Mesothelial cell of epicardium (in vitro differentiated cells): ENCODE results near the gene NAV2. TPM values are rescaled to one million over a fixed set of nuclear protein-coding genes. Genes with fewer than 3 reads are reported as not detected.

Experiments
- DNase-seq, 2 experiments: peaks; one replicate each; pipeline ENCODE4 v3.0.0; 2021; ENCODE audit warnings: low spot score in 2 of 2; ENCODE audit not compliant: unreplicated experiment in 2 of 2
- H3K27ac Mint-ChIP-seq: 2 replicates; pipeline ENCODE4 v1.8.0; 2021; ENCODE audit warnings: mixed read lengths
- H3K27me3 Mint-ChIP-seq: 2 replicates; pipeline ENCODE4 v1.8.0; 2021; ENCODE audit warnings: low read depth, mixed read lengths
- H3K36me3 Mint-ChIP-seq: 2 replicates; pipeline ENCODE4 v1.8.0; 2021; ENCODE audit warnings: mixed read lengths
- H3K4me1 Mint-ChIP-seq: 2 replicates; pipeline ENCODE4 v1.8.0; 2021; ENCODE audit warnings: mixed read lengths
- H3K4me3 Mint-ChIP-seq: 2 replicates; pipeline ENCODE4 v1.8.0; 2021; ENCODE audit warnings: mild to moderate bottlenecking, moderate library complexity, mixed read lengths
- H3K9me3 Mint-ChIP-seq: 2 replicates; pipeline ENCODE4 v1.8.0; 2021; ENCODE audit warnings: mixed read lengths
- total RNA-seq: library from RNA; stranded (reverse); gene quantifications from 3 replicates; pipeline ENCODE4 v1.2.1, GENCODE V29; 2021
- TF ChIP-seq, protein P1 (sequence below): fragments of 200-600 bp; sonication (generic); IDR thresholded peaks from one replicate; pipeline ENCODE4 v1.5.0; 2021; ENCODE audit warnings: antibody characterized with exemption; ENCODE audit not compliant: unreplicated experiment

NAV2 gene
- total RNA-seq, 1 donor from 2014 or later, result 69.8 TPM

DNA sequence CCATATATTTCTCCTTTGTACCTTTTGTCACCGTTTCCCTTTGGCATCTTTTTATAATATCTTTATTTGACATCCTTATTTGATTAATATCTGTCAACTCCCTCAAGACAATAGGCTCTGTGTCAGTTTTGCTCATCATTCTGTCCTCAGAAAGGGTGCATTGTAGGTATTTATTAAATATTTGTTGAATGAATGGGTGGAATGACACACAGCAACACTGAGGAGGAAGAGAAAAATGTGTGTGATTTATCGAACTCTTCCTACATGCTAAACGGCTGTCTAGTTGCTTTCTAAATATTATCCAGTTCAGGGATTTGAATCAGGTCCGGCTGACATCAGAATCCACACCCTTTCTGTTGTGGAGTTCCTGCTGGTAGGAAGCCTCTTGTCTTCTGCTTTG lies 98.2 kb downstream of the NAV2 start:
- Mint-ChIP-seq H3K27ac (no peak overlapping the region), H3K9me3 (no peaks in the 10 kb centered on the region), H3K27me3 (no peaks in the 10 kb centered on the region), H3K4me3 (no peak overlapping the region), H3K36me3 (no peaks in the 10 kb centered on the region), H3K4me1 (peaks cover 8% of the 10 kb centered on the region)
- DNase-seq, result no peak
- TF ChIP-seq, protein P1, sequence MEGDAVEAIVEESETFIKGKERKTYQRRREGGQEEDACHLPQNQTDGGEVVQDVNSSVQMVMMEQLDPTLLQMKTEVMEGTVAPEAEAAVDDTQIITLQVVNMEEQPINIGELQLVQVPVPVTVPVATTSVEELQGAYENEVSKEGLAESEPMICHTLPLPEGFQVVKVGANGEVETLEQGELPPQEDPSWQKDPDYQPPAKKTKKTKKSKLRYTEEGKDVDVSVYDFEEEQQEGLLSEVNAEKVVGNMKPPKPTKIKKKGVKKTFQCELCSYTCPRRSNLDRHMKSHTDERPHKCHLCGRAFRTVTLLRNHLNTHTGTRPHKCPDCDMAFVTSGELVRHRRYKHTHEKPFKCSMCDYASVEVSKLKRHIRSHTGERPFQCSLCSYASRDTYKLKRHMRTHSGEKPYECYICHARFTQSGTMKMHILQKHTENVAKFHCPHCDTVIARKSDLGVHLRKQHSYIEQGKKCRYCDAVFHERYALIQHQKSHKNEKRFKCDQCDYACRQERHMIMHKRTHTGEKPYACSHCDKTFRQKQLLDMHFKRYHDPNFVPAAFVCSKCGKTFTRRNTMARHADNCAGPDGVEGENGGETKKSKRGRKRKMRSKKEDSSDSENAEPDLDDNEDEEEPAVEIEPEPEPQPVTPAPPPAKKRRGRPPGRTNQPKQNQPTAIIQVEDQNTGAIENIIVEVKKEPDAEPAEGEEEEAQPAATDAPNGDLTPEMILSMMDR, result no peak

DNA sequence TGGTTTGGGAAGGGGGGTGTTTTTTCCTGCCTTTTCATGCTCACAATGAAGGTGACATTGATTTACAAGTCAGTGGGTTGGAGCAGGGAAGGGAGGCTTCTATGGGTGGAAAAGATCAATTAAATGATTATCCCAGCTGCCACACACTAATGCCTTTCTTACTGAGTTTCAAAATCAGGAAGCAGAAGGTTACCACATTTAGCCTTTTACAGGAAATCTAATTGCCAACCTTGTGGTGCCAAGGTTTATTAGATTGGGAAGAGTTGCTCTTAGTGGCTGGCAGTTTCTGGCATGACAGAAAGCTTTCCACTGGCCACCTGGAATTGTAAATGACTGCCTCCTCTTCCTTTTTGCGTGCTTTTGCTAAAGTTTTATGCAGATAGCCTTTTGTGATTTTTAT lies 98.7 kb downstream of the NAV2 start:
- Mint-ChIP-seq H3K4me1 (peaks cover 8% of the 10 kb centered on the region), H3K27me3 (no peaks in the 10 kb centered on the region), H3K36me3 (no peaks in the 10 kb centered on the region), H3K27ac (no peak overlapping the region), H3K4me3 (no peak overlapping the region), H3K9me3 (no peaks in the 10 kb centered on the region)
- DNase-seq, result no peak
- TF ChIP-seq, protein P1, result no peak

DNA sequence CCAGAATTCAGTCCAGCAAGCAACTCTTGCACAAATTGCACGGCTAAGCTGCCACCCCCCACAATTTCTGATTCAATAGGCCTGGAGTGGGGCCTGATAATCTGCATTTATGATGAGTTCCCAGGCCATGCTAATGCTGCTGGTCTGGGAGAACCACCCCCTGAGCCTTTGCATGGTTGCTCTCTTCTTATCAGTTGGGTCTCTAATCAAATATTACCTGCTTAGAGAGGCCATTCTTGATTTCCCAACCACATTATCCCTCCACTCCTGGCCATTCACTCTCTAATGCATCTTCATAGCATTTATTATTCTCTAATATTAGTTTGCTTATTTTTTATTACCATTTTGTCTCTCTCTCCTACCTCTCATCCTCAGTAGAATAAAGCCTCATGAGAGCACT lies 99.5 kb downstream of the NAV2 start:
- Mint-ChIP-seq H3K4me1 (peaks cover 7% of the 10 kb centered on the region), H3K27me3 (no peaks in the 10 kb centered on the region), H3K4me3 (no peak overlapping the region), H3K36me3 (no peaks in the 10 kb centered on the region), H3K27ac (no peak overlapping the region), H3K9me3 (no peaks in the 10 kb centered on the region)
- DNase-seq, result no peak
- TF ChIP-seq, protein P1, result no peak

DNA sequence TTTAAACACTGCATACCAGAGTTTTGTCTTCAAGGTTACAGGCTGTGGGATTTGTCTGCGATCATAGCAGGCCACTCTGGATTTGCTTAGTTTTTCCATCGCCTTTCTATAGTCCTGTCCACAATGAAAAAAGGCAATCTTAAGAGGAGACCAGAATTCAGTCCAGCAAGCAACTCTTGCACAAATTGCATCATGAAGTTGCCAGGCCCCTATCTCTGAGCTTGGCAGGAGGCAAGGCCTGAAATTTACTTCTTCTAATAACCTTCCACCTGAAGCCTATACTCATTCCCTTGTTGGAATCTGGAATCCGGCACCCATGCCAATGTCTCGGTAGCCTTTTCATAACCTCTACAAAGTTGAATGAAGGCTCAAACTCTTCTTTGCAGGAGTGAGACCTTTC lies 100.1 kb downstream of the NAV2 start:
- H3K27me3 Mint-ChIP-seq, result no peaks in the 10 kb centered on the region
- no peaks in the 10 kb centered on the region for H3K9me3 Mint-ChIP-seq
- no peak overlapping the region for H3K27ac Mint-ChIP-seq
- no peak overlapping the region for H3K4me3 Mint-ChIP-seq
- DNase-seq, result no peak
- peaks cover 7% of the 10 kb centered on the region for H3K4me1 Mint-ChIP-seq
- no peaks in the 10 kb centered on the region for H3K36me3 Mint-ChIP-seq
- TF ChIP-seq, protein P1, result no peak

DNA sequence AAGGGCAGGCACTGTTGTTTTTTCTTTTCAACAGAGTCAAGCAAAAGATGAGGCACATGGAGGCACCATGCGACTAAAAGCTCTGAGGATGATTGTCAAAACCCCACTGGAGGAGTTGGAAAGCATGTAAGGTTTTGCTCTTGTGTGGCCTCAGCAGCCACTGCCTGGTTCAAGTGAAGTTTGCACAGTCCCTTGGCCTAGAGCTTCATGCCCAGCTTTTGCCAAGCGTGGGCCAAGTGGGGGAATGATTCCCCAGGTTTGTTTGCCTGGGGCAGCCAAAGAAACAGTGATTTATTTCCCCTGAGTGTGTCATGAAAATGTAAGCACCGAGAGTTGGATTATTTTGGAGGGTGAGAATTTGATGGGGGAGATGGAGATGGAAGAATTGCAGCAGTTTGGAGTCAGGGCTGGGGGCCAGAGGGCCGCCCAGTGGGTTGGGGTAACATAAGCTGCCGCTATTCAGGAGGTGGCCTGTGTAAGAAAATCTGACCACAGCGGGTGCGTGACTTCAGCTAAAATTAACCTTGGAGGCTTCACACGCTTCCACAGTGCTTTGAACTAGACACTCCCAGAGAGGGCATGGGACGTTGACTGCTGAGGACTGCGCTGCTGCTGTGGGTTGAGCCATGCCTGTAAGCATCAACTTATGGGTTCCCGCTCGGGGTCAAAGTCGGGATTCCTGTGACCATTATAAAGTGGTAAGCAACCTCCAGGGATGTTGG lies 100.7 kb downstream of the NAV2 start:
- Mint-ChIP-seq H3K9me3 (no peaks in the 10 kb centered on the region), H3K36me3 (no peaks in the 10 kb centered on the region), H3K4me1 (peaks cover 7% of the 10 kb centered on the region), H3K27ac (no peak overlapping the region), H3K4me3 (no peak overlapping the region), H3K27me3 (no peaks in the 10 kb centered on the region)
- no peak for DNase-seq
- TF ChIP-seq, protein P1, result no peak

DNA sequence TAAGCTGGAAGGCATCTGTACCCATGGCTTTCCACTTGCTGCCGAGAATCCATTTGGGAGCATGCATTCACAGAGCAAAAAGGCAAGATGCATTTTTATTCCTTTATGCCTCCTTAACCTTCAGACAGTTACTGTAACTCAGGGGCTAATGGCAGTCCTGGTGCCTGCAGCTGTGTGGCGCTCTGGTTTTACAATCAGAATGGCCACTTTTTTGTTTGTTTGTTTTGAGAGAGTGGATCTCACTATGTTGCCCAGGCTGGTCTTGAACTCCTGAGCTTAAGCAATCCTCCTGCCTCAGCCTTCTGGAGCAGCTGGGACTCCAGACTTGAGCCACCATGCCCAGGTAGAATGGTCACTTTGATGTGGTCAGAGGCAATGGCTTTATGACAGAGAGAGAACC lies 101.8 kb downstream of the NAV2 start:
- TF ChIP-seq, protein P1, result no peak
- Mint-ChIP-seq H3K27ac (no peak overlapping the region), H3K4me3 (no peak overlapping the region), H3K27me3 (no peaks in the 10 kb centered on the region), H3K36me3 (no peaks in the 10 kb centered on the region), H3K4me1 (peaks cover 11% of the 10 kb centered on the region), H3K9me3 (no peaks in the 10 kb centered on the region)
- no peak for DNase-seq
